Measurements from ENCODE around the gene CPVL.

- no peak for TF ChIP-seq CTCF (IDR thresholded peaks at IDR 0.05; ENCODE audit: low read depth, low read length)
- no peak for TF ChIP-seq EZH2phosphoT487 (IDR thresholded peaks at IDR 0.05; ENCODE audit: low read depth)
Measured at GRCh38 chr7:29123626-29124190, 22.6 kb downstream of the CPVL start.

All from OCI-LY3 (cell line).